ENCODE results near the gene SYT3. TPM values are rescaled to one million over a fixed set of nuclear protein-coding genes. Genes with fewer than 3 reads are reported as not detected.

The SYT3 gene
- polyA plus RNA-seq, 3 donors, result not detected

DNA sequence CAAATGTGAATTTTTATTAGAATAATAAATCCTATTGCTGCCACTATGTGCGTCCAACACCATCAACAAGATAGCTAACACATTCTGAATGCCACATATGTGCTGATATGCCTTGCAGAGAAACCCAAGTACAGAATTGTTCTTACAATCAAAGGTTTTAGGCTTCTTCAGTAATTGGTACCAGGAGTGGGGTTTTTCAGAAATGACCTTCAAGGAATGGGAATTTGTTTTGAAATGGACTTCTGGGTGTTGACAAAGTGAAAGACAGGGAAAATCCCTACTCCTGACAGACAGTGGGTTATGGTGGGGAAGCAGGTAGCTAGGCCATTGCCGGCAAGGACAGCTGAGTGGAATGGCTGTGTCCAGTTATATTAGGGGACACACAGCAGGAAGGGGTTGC is 5.7 kb downstream of the SYT3 start:
- DNase-seq, result no peak
- no peaks in the 10 kb centered on the region for H3K4me1 Mint-ChIP-seq
- no peak overlapping the region for H3K27ac Mint-ChIP-seq
- Histone ChIP-seq H2AFZ (ENCODE audit: insufficient read depth, low read depth, low read length, poor library complexity, severe bottlenecking) (no peak overlapping the region), H3K27ac (ENCODE audit: low read depth in 1 of 2, low read length in 2 of 2) (no peak overlapping the region), H3K4me1 (ENCODE audit: control insufficient read depth in 1 of 2, insufficient read depth in 2 of 2, low read length in 2 of 2) (no peaks in the 10 kb centered on the region), H4K20me1 (ENCODE audit: insufficient read depth, low read length) (no peaks in the 10 kb centered on the region), H3K27me3 (ENCODE audit: control insufficient read depth in 2 of 2, insufficient read depth in 2 of 2, low read length in 2 of 2) (peaks cover 16 to 22% of the 10 kb centered on the region in 2 donors), H3K9me3 (replicated peaks in 1 of 2; ENCODE audit: control insufficient read depth in 1 of 2, insufficient read depth in 1 of 2, low read length in 2 of 2) (peaks cover 32 to 38% of the 10 kb centered on the region in 2 donors), H3K4me2 (replicated peaks; ENCODE audit: extremely low read depth, low read length, poor library complexity, severe bottlenecking) (no peak overlapping the region), H3K79me2 (ENCODE audit: insufficient read depth, low read length) (no peaks in the 10 kb centered on the region), H3K4me3 (replicated peaks in 1 of 3; ENCODE audit: low read depth in 2 of 3, low read length in 3 of 3) (no peak overlapping the region), H3K36me3 (replicated peaks in 1 of 2; ENCODE audit: control insufficient read depth in 1 of 2, insufficient read depth in 2 of 2, low read length in 2 of 2) (no peaks in the 10 kb centered on the region), H3K9ac (ENCODE audit: insufficient read depth, low read length, poor library complexity, severe bottlenecking) (no peak overlapping the region)
- H3K27me3 Mint-ChIP-seq (ENCODE audit: low read depth in 3 of 3), result peaks cover 22 to 35% (median 22%) of the 10 kb centered on the region in 3 donors
- no peak overlapping the region for H3K4me3 Mint-ChIP-seq
- peaks cover 0 to 4% of the 10 kb centered on the region in 2 donors for H3K36me3 Mint-ChIP-seq
- H3K9me3 Mint-ChIP-seq, result peaks cover 8 to 40% (median 30%) of the 10 kb centered on the region in 7 donors
- WGBS (ENCODE audit: insufficient coverage), result 100% methylated on average over 1 of the region's 2 CpGs
- TF ChIP-seq, protein P1, sequence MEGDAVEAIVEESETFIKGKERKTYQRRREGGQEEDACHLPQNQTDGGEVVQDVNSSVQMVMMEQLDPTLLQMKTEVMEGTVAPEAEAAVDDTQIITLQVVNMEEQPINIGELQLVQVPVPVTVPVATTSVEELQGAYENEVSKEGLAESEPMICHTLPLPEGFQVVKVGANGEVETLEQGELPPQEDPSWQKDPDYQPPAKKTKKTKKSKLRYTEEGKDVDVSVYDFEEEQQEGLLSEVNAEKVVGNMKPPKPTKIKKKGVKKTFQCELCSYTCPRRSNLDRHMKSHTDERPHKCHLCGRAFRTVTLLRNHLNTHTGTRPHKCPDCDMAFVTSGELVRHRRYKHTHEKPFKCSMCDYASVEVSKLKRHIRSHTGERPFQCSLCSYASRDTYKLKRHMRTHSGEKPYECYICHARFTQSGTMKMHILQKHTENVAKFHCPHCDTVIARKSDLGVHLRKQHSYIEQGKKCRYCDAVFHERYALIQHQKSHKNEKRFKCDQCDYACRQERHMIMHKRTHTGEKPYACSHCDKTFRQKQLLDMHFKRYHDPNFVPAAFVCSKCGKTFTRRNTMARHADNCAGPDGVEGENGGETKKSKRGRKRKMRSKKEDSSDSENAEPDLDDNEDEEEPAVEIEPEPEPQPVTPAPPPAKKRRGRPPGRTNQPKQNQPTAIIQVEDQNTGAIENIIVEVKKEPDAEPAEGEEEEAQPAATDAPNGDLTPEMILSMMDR (IDR thresholded peaks at IDR 0.05), result no peak
- intact Hi-C loops (cut with micrococcal nuclease), result no loop called here

DNA sequence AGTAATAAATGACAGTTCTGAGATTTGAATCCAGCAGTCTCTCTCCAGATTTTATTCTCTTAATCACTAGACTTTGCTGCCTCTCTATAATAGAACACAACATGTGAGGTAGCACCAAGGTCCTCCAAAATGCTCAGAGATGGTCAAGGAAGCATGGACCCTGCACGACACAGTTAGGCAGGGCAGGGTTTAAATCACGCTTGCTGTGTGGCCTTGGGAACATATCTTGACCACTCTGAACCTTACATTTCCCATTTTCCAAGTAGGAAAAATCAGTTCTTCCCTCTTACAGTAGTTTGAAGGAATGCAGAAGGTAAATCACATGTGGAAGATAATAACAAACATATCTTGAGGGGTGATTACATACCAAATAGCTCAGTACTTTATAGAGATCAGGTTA is 6.3 kb downstream of the SYT3 start:
- Histone ChIP-seq H3K36me3 (replicated peaks in 1 of 2; ENCODE audit: control insufficient read depth in 1 of 2, insufficient read depth in 2 of 2, low read length in 2 of 2) (no peaks in the 10 kb centered on the region), H3K9ac (ENCODE audit: insufficient read depth, low read length, poor library complexity, severe bottlenecking) (no peak overlapping the region), H2AFZ (ENCODE audit: insufficient read depth, low read depth, low read length, poor library complexity, severe bottlenecking) (no peak overlapping the region), H3K27me3 (ENCODE audit: control insufficient read depth in 2 of 2, insufficient read depth in 2 of 2, low read length in 2 of 2) (peaks cover 10 to 15% of the 10 kb centered on the region in 2 donors), H3K4me1 (ENCODE audit: control insufficient read depth in 1 of 2, insufficient read depth in 2 of 2, low read length in 2 of 2) (no peaks in the 10 kb centered on the region), H3K9me3 (replicated peaks in 1 of 2; ENCODE audit: control insufficient read depth in 1 of 2, insufficient read depth in 1 of 2, low read length in 2 of 2) (peaks cover 26 to 35% of the 10 kb centered on the region in 2 donors), H3K4me3 (replicated peaks in 1 of 3; ENCODE audit: low read depth in 2 of 3, low read length in 3 of 3) (no peak overlapping the region), H4K20me1 (ENCODE audit: insufficient read depth, low read length) (no peaks in the 10 kb centered on the region), H3K4me2 (replicated peaks; ENCODE audit: extremely low read depth, low read length, poor library complexity, severe bottlenecking) (no peak overlapping the region), H3K79me2 (ENCODE audit: insufficient read depth, low read length) (no peaks in the 10 kb centered on the region), H3K27ac (ENCODE audit: low read depth in 1 of 2, low read length in 2 of 2) (no peak overlapping the region)
- Mint-ChIP-seq H3K9me3 (peaks cover 8 to 36% (median 30%) of the 10 kb centered on the region in 7 donors), H3K27ac (no peak overlapping the region), H3K4me1 (no peaks in the 10 kb centered on the region), H3K27me3 (ENCODE audit: low read depth in 3 of 3) (peaks cover 16 to 29% (median 16%) of the 10 kb centered on the region in 3 donors), H3K36me3 (peaks cover 0 to under 1% of the 10 kb centered on the region in 2 donors), H3K4me3 (no peak overlapping the region)
- intact Hi-C loops (cut with micrococcal nuclease), result no loop called here
- DNase-seq, result no peak
- TF ChIP-seq, protein P1 (IDR thresholded peaks at IDR 0.05), result no peak
- WGBS (ENCODE audit: insufficient coverage), result 83% methylated on average over 1 of the region's 2 CpGs
